HG02884 (cell line): Measurements from ENCODE around the gene AOC2.
"Not testable (repeated sequence)": the region's sequence is repeated elsewhere in the genome, so short reads cannot be mapped to it uniquely, and the experiment has no call there.

Source experiments
- ATAC-seq: cut with Tn5 transposase; IDR thresholded peaks from one replicate; pipeline ENCODE4 v1.9.1; 2021; ENCODE audit warnings: mild to moderate bottlenecking, moderate library complexity; ENCODE audit not compliant: unreplicated experiment

Gene AOC2

GRCh38 chr17:42853597-42853967 is 9.2 kb downstream of the AOC2 start:
- no peak for ATAC-seq

- no peak for ATAC-seq
These were observed 9.8 kb downstream of the AOC2 start for GRCh38 chr17:42853968-42854790.

- ATAC-seq, result no peak
These were observed 10.7 kb downstream of the AOC2 start for GRCh38 chr17:42855048-42855596.

DNA sequence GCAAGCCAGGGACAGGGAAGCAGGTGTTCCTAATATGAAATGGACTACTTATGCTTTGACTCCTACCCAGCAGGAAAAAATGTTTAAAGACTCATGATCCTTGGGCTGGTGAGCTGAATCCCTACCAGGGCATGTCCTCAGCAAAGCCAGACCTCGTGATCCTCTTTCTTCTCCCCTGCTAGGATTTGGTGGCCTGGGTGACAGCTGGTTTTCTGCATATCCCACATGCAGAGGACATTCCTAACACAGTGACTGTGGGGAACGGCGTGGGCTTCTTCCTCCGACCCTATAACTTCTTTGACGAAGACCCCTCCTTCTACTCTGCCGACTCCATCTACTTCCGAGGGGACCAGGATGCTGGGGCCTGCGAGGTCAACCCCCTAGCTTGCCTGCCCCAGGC is 11.7 kb downstream of the AOC2 start:
- ATAC-seq, result not testable (repeated sequence)

DNA sequence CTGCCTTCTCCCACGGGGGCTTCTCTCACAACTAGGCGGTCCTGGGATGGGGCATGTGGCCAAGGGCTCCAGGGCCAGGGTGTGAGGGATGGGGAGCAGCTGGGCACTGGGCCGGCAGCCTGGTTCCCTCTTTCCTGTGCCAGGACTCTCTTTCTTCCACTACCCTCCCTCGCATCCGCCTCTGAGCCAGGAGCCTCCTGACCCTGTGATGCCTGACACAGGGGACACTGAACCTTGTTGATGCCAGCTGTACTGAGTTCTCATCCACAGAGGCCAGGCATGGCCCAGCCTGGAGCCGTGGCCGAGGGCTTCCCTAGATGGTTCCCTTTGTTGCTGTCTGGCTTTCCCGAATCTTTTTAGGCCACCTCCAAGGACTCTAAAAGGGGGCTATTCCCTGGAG is 12.1 kb downstream of the AOC2 start:
- ATAC-seq, result not testable (repeated sequence)

GRCh38 chr17:42857389-42857788 is 13.0 kb downstream of the AOC2 start:
- no peak for ATAC-seq

DNA sequence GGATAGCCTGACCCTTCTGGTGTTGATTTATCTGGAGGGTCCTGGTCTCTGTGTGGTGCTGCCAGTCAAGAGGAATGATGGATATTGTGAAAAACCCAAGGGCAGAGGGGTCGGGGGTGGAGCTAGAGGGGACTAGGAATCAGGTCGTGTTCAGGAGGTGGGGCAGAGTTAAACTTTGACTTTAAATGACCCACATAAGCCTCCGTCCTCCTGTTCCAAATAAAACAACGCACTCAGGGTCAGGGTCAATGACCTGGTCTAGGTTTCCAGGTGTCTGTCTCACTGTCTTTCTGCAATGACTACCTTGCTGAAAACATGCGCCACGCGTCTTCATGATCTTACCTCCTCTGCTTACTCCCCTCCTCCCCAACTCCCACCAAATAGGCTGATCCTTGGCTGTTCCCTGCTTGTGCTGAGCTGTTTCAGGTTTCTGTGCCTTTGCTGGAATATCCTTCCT is 21.3 kb downstream of the AOC2 start:
- ATAC-seq, result no peak

DNA sequence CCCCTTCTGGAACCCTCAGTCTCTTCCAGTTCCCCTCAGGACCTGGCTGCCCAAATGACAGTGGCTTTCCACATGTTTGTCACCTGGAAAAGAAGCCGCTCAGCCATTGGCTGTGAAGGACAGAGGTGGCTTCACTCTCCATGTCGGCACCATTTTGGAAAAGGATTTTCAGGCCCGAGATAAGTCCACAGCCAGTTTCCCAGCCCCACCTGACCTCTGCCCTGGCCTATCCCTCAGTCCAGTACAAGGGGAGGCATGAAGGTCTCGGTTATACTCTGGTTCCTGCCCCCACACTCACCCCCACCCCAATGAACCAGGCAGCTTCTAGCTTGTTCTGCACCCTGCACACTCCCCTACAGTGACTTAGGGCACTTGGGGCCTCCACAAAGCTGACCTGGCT is 21.8 kb downstream of the AOC2 start:
- no peak for ATAC-seq

DNA sequence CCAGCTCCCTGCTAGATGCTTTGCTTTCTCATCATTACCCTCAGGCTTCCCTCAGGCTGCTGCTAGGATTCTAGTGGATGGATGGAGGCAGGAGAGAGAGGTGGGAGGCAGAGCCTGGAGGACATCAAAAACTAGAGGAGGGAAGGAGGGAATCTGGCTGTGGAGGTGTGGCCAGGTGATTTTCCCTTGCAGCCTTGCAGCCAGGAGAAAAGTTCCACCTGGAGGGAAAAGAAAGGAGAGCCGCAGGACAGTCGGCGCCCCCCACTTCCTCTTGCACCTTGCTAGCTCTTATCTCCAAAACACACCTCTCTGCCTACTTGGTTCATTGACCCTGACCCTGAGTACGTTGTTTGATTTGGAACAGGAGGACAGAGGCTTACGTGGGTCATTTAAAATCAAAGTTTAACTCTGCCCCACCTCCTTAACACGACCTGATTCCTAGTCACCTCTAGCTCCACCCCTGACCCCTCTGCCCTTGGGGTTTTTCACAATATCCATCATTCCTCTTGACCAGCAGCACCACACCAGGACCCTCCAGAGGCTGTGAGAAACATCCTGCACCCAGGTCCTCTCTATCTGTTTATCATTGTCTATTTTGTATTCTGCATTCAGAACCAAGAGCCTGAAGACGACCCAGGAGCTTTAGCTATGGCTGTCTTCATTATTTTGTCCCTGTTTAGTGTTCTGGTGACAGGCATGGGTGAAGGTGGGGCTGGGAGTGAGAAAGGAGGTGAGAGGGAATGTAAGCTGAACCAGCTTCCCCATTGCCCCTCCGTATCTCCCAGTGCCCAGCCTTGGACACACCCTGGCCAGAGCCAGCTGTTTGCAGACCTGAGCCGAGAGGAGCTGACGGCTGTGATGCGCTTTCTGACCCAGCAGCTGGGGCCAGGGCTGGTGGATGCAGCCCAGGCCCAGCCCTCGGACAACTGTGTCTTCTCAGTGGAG is 22.5 kb downstream of the AOC2 start:
- ATAC-seq, result no peak

DNA sequence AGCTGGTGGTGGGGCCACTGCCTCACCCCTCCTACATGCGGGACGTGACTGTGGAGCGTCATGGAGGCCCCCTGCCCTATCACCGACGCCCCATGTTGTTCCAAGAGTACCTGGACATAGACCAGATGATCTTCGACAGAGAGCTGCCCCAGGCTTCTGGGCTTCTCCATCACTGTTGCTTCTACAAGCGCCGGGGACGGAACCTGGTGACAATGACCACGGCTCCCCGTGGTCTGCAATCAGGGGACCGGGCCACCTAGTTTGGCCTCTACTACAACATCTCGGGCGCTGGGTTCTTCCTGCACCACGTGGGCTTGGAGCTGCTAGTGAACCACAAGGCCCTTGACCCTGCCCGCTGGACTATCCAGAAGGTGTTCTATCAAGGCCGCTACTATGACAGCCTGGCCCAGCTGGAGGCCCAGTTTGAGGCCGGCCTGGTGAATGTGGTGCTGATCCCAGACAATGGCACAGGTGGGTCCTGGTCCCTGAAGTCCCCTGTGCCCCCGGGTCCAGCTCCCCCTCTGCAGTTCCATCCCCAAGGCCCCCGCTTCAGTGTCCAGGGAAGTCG is 23.4 kb downstream of the AOC2 start:
- not testable (repeated sequence) for ATAC-seq

DNA sequence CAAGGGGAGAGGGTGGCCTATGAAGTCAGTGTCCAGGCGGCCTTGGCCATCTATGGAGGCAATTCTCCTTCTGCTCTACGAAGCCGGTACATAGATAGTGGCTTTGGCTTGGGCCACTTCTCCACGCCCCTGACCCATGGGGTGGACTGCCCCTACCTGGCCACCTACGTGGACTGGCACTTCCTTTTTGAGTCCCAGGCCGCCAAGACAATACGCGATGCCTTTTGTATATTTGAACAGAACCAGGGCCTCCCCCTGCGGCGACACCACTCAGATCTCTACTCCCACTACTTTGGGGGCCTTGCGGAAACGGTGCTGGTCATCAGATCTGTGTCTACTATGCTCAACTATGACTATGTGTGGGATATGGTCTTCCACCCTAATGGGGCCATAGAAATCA is 24.0 kb downstream of the AOC2 start:
- ATAC-seq, result no peak

DNA sequence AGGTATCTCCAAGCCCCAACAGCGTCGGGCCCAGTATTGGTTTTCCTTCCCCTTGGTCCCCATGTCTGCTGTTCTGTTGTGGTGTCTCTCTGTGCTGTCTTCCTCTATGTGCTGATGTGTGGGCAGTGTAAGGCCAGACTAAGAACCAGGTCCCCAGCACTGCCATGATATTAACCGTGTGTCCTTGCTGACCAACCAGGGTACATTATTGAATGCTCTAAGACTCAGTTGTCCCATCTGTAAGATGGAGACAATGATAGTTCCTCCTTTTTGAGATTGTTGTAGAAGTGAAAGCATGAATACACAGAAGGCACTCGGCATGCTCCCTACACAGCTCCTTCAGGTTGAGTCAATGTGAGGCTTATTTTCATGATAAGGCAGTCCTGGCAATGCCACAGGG is 27.3 kb downstream of the AOC2 start:
- no peak for ATAC-seq

DNA sequence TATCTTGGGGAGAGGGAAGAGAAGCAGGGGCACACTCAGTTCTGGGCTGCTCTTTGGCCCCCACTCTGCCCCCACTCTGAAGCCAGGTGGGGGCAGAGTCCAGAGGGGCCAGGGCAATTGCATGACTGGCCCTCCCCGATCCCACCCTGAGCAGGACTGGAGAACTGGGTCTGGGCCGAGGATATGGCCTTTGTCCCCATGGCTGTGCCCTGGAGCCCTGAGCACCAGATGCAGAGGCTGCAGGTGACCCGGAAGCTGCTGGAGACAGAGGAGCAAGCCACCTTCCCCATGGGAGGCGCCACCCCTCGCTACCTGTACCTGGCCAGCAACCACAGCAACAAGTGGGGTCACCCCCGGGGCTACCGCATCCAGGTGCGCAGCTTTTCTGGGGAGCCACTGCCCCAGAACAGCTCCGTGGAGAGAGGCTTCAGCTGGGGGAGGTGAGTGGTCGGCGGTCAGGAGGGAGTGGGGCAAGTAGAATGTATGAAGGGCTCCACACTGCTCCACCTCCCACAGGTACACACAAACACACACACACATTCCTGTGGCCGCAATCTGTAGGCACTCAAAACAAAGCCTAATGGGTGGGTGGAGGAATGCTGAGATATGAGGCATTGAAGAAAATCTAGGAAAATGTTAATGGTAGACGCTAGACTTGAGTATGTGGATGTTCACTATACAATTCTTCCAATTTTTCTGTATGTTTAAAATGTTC is 28.0 kb downstream of the AOC2 start:
- ATAC-seq, result no peak

GRCh38 chr17:42873315-42873714 is 28.9 kb downstream of the AOC2 start:
- no peak for ATAC-seq

- not testable (repeated sequence) for ATAC-seq
These were observed 29.7 kb downstream of the AOC2 start for GRCh38 chr17:42873932-42874695.

GRCh38 chr17:42877037-42877436 is 32.7 kb downstream of the AOC2 start:
- no peak for ATAC-seq

DNA sequence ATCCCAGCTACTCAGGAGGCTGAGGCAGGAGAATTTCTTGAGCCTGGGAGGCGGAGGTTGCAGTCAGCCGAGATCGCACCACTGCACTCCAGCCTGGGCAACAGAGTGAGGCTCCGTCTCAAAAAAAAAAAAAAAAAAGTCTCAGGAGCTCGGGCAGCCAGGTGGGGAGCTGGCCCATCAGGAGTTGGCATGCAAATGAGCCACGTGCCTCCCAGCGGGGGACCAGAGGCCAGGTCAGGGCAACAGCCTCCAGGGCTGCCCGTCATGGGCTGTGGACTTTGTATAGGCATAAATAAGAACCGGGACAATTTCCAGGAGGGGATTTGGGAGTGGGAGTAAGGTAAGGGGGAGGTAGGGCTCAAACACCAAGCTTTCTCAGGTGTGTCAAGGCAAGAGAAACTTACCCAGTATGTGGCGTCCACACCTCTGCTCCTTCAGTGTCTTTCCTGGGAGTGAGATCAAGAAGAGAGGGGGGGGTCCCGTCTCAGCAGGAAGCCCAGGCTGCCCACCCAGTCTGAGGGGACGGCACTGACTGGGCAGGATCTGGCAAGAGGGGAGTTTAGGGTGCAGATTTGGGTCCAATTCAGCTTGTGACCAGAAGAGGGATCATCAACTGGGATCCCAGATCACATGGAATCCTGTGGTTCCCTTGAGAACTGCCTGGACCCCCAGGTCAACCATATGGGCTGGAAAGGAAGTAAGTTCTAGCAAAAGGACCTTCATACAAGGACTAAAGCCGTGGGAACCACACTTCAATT is 33.9 kb downstream of the AOC2 start:
- no peak for ATAC-seq

DNA sequence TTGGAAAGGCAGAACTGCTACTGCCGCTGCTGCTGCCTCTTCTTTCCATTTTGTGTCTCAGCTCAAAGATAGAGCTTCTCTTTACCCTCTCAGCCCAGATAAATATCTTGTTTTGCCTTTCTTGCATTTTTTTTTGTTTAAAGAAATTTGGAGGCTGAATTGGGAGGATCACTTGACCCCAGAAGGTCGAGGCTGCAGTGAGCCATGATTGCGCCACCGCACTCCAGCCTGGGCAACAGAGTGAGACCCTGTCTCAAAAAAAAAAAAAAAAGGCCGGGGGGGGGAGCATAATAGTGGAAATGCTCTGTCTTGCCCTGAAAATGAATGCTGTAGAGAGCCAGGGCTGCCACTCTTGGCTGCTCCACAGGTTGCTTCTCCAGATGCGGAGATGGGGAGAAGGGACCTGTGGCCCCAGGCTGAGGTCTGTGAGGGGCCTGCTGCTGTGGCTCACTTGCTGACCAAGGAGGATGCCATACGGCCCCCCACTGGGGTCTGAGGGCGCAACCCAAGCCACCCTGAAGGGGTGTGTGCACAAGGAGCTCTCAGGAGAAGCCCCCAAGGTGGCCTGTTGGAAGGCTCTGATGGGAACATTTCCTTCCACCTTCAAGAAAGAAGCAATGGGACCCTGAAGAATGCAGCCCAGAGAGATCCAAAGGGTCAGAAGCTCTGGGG is 34.7 kb downstream of the AOC2 start:
- ATAC-seq, result no peak

GRCh38 chr17:42879596-42879985 is 35.2 kb downstream of the AOC2 start:
- no peak for ATAC-seq
